LHCN-M2 (cell line): ENCODE data around the gene PANX2. TPM values are rescaled to one million over a fixed set of nuclear protein-coding genes. Genes with fewer than 3 reads are reported as not detected.
A peak's percentile ranks its signal among the peaks of the same experiment; 100 is the strongest.
"Not testable (repeated sequence)": the region's sequence is repeated elsewhere in the genome, so short reads cannot be mapped to it uniquely, and the experiment has no call there.

Experiments
- DNase-seq: peaks from one replicate; pipeline ENCODE4 v3.0.0-alpha.2; 2012; ENCODE audit warnings: low read depth
- polyA plus RNA-seq: library from polyadenylated mRNA; unstranded; fragments of >200 nt; gene quantifications from one replicate; pipeline ENCODE4 v1.2.1, GENCODE V29; 2012; ENCODE audit warnings: missing spikeins
- total RNA-seq: library from RNA; depleted of rRNA; stranded (reverse); fragments of >200 nt; gene quantifications from 2 replicates; pipeline ENCODE4 v1.2.3, GENCODE V29; 2014; rRNA removed

PANX2 gene, protein sequence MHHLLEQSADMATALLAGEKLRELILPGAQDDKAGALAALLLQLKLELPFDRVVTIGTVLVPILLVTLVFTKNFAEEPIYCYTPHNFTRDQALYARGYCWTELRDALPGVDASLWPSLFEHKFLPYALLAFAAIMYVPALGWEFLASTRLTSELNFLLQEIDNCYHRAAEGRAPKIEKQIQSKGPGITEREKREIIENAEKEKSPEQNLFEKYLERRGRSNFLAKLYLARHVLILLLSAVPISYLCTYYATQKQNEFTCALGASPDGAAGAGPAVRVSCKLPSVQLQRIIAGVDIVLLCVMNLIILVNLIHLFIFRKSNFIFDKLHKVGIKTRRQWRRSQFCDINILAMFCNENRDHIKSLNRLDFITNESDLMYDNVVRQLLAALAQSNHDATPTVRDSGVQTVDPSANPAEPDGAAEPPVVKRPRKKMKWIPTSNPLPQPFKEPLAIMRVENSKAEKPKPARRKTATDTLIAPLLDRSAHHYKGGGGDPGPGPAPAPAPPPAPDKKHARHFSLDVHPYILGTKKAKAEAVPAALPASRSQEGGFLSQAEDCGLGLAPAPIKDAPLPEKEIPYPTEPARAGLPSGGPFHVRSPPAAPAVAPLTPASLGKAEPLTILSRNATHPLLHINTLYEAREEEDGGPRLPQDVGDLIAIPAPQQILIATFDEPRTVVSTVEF
- 0.17 TPM in 1 of 2 replicates, not detected in the other for total RNA-seq
- polyA plus RNA-seq: 1.4 TPM

DNA sequence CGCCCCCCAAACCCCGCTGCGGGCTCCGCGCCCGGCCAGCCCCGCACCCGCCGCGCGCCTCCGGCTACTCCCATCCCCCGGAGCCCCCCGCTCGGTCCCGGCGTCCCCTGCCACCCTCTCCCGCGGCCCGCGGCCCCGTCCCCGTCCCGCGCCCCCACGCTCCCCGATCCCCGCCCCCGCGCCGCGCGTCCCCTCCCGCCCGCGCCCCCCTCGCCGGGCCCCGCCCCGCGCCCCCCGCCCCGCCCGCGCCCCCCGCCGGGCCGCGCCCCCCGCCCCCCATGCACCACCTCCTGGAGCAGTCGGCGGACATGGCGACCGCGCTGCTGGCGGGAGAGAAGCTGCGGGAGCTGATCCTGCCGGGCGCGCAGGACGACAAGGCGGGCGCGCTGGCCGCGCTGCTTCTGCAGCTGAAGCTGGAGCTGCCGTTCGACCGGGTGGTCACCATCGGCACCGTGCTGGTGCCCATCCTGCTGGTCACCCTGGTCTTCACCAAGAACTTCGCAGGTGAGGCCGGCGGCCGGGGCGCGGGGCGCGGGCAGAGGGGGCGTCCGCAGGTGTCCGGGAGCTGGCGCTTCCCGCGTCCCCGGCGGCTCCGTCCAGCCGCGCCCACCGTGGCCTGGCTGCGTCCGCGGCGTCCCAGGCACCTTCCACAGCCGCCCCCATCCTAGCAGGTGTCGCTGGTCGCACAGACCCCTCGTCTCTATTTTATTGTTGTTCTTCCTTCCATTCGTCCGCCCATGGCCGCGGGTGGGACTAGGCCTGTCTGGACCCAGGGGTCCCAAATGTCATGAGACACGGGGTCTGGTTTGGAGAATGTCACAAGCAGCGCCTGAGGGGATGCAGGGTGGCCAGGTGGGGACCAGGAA is at the start of gene PANX2:
TSS of gene PANX2 (plus strand) at position 279 of the 866 bp plus-strand sequence. CDS start at position 279, 0 bp downstream.
- DNase-seq: no peak

DNA sequence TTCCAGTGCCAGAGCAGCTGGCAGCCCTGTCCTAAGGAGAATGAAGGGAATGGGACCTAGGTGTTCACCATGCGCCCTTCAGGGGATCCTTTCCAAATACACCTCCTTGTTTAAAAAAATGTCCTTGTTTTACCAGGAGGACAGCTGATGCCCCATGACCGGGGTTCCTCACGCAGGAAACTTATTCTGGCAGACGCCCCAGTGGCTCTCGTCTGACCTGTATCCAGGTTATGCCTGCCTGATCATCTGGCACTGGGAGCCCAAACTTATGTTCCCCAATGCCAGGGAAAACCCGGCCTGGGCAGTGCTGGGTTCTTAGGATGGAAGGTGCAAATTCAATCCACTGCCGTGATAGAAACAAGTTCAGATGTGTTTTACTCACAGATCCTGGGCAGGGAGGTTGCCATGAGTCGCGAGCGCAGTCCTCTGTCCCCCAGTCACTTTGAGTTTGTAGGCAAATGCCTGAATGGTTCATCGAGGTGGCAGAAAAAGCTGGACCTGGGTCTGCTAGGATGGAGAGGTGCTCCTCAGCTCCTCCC is 49.3 kb upstream of the PANX2 start:
- no peak for DNase-seq

DNA sequence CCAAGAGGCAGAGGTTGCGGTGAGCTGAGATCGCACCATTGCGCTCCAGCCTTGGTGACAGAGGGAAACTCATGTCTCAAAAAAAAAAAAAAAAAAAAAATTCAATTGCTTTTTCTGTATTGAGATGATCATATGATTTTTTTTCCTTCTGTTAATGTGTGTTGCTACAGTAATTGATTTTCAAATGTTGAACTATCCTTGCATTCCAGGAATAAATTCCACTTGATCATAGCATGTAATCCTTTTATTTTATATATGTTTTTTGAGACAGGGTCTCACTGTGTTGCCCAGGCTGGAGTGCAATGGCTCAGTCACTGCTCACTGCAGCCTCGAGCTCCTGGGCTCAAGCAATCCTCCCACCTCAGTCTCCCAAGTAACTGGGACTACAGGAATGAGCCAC is 47.4 kb upstream of the PANX2 start:
- DNase-seq: no peak

DNA sequence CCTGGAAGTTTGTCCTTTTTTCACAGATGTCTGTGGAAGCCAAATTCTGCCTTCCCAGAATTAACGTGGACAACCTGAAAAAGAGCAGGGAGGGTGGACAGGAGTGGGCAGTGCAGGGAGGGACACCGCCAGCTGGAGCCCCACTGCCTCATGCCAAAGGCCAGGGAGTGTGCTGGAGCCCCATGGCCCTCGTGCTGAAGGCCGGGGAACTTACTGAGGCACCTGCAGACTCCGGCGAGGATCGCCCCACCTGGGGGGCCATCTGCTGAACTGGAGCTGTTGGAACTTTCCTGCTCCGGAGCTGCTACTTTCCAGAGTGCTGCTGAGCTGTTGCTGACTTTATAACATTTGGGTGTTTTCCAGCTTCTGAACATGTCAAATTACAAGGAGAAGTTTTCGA is 45.5 kb upstream of the PANX2 start:
- DNase-seq: no peak

DNA sequence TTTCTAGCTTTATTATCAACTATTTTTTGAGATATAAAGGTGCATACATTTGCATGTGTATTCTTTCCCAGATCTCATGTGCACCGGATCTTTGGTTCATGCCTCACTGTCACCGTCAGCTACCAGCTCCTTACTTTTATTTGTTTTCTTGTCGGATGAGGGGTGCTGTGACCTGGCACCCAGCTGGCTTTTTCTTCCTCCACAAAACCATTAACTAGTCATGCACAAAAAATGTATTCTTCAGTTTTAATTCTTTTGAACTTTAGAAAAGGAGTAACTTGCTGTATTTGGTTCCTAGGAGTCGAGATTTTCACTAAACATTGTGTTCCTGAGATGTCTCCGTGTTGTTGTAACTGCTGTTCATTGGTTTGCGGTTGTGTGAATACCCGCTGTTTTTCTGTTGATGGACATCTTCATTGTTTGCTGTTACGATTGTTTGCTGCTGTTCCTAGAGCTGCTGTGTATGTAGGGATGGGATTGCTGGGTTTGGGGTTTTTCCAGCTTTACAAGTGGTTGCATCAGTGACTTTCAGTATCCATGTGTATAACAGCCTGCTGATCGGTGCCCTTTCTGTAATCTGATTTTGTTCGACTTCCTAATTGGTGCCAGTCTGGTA is 41.3 kb upstream of the PANX2 start:
- DNase-seq: peak; percentile 14

DNA sequence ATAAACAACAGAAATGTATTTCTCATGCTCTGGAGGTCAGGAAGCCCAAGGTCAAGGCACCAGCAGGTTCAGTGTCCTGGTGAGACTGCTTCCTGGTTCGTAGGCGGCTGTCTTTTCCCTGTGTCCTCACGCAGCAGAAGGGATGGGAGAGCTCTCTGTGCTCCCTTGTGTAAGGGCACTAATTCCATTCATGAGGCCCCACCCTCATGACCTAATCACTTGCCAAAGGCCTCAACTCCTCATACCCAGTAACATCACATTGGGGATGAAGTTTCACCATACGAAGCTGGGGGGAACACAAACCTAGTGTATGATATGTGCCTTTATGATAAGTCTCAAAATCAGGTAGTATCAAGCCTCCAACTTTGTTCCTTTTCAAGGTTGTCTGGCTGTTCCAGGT is 38.6 kb upstream of the PANX2 start:
- no peak for DNase-seq

DNA sequence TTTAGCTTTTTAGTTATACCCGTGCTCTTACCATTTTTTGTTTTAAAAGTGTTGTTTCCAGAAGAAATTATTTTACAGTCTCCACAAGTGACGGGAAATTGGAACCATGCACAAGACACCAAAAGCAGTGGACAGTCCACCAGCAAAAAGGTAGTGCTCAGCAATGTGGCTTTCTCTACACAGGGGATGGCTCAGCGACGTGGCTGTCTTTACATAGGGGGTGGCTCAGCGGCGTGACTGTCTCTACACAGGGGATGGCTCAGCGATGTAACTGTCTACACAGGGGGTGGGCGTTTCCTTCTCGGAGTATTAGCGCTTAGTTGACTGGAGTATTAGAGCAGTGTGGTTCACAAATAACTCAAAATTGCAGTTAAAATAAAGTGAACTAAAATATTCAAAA is 36.0 kb upstream of the PANX2 start:
- no peak for DNase-seq

DNA sequence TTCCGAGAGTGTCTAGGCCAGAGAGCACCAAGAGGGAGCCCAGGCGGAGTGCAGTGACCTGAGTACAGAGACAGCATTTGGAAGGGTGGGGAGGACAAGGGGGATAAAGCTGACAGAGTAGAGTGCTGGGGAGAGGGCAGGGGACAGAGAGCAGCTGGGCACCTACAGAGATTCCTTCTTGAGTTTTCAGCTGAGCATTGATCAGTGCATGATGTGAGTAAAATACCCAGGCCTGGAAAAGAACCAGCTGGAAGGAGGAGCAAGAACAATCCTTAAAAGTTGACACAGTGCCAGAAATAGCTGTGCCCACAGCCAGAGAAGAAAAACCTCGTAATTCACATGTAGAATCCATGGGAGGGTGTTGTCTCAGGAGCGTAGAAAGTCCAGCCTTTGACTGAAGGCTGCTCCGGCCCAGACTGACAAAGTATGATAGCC is 33.9 kb upstream of the PANX2 start:
- DNase-seq: peak; percentile 12

DNA sequence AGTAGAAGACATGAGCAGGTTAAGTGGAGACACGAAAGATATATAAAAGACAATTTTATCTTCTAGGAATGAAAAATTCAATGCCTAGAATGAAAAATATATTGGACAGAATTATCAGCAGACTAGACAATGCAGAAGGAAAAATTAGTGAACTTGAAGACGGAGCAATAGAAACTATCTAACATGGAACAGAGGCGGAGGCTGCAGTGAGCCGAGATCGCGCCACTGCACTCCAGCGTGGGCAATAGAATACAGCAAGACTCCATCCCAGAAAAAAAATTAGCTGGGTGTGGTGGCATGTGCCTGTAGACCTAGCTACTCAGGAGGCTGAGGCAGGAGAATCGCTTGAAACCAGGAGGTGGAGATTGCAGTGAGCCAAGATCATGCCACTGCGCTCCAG is 33.3 kb upstream of the PANX2 start:
- DNase-seq: not testable (repeated sequence)

DNA sequence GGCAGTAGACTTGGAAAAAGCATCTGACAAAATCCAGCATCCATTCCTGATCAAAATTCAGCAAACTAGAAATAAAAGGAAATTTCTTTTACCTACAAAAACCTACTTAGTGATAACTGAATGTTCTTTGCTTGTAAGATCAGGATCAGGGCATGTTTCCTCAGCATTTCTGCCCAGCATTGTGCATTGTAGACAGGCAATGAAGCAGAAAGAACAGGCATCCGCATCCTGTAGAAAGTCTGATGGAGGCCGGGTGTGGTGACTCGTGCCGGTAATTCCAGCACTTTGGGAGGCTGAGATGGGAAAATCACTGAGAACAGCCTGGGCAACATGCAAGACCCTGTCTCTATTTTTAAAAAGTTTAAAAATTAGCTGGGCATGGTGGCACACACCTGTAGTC is 32.5 kb upstream of the PANX2 start:
- DNase-seq: no peak

DNA sequence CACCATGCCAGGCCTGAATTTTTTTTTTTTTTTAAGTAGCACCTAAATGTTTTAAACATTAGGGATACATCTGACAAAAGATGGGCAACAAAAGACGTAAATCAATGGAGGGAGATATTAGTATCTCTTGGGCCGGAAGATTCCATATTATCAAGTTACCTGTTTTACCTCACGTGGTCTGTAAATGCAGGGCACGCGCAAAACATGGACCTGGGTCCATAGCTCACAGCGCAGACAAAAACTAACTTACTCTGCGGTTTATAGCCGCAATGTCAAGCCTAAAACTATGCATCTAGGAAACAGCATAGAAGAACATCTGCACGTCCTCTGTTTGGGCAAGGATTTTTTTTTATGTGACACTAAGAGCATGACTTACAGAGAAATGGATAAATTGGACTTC is 31.5 kb upstream of the PANX2 start:
- DNase-seq: no peak

DNA sequence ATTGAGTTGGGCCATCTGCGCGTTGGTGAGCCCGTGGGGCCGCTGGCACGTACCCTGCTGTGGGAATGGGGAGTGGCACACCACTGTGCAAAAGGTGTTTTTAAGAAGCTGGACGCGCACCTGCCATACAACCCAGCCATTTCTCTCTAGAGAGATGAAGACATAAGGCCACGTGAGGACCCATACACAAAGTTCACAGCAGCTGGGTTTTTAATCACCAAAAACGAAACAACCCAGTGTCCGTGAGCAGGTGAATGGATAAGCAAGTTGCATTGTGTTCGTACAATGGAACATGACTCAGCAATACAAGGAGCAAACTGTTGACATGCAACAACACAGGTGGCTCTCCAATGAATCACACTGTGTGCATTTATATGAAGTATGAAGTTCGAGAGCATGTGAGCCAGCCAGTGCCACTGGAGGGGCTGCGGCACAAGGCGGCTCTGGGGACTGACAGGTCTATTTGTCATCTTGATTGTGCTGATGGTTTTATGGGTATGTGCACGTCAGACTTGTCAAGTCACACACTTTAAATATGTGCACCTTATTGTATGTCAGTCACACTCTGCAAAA is 30.6 kb upstream of the PANX2 start:
- no peak for DNase-seq

DNA sequence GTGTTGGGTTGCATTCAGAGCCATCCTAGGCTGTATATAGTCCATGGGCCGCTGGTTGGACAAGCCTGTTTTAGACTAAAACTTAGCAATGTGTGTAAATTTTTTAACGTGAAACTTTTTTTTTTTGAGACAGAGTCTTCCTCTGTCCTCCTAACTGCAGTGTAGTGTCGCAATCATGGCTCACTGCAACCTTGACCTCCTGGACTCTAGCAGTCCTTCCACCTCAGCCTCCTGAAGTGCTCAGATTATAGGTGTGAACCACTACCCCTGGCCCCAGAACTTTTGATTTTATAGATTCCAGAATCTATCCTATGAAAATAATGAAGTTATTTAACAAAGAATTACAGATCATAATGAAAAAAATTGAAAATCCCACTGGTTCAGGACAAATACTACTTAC is 29.9 kb upstream of the PANX2 start:
- DNase-seq: no peak

DNA sequence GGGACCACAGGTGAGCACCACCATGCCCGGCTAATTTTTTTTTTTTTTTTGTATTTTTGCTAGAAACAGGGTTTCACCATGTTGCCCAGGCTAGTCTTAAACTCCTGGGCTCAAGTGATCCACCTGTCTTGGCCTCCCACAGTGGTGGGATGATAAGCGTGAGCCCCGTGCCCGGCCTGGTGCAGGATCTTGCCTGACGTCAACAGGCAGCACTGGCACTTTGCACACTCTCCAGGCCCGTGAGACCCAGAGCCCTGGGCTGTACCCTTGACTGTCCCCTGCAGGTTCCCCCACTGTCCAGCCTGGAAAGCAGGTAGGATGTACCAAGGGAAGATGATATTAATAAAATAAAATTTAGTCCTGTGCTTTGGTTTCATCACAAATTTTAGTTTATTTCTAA is 29.1 kb upstream of the PANX2 start:
- DNase-seq: no peak

DNA sequence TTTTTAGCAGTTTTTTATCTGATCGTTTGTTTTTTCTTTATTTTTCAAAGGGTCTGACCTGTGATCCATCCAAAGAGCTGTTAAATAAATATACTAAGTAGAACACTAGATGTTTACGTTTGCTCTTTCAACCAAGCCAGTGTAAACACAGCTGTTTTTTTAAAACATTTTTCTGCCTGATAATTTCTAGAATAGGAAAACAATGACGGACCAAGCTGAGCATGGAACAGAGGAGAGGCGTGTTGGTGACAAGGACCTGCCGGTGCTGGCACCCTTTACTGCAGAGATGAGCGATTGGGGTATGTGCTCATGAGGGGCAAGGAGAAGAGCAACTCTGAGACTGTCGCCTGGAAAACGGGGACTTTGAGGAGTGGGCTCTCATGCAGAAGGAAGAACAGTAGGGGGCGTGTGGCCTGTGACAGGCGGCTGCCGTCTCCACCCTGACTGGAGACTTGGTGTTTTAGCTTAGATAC is 28.6 kb upstream of the PANX2 start:
- DNase-seq: no peak

DNA sequence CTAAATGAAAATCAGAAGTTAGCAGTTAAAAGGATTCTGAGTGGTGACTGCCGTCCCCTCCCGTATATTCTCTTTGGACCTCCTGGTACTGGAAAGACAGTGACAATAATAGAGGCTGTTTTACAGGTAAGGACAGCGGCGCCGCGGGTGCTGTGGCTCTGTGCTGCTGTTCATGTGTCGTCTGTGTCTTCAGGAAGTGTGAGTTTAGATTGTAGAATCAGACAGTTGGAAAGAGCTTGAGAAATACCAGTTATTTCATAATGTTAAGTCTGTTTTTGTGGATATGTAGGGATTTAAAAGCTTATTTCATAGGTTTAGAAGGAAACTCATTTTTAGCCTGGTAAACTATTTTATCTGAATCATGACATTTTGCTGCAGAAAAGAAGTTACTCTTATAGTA is 27.4 kb upstream of the PANX2 start:
- DNase-seq: no peak

DNA sequence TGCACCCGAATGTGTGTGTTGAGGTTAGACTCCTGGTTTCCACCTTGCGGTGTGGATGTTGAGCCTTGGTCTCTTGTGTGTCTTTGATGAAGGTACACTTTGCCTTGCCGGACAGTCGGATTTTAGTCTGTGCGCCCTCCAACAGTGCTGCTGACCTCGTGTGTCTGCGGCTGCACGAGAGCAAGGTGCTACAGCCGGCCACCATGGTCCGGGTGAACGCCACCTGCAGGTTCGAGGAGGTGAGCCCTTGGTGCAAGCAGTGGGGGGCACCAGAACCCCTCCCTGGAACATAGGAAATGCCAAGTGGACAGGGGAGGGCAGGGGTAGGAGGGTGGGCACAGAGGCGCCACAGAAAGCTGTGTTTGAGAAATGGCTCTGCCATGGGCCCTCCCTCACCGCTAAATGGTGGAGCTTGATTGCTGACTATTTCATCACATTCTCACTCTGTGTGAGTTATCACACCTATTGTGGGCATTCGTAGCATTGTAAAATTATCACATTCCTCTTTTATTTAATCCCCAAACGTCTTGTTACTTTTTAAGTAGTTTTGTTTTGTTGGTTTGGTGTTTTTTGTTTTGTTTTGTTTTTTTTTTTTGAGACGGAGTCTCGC is 26.4 kb upstream of the PANX2 start:
- no peak for DNase-seq

DNA sequence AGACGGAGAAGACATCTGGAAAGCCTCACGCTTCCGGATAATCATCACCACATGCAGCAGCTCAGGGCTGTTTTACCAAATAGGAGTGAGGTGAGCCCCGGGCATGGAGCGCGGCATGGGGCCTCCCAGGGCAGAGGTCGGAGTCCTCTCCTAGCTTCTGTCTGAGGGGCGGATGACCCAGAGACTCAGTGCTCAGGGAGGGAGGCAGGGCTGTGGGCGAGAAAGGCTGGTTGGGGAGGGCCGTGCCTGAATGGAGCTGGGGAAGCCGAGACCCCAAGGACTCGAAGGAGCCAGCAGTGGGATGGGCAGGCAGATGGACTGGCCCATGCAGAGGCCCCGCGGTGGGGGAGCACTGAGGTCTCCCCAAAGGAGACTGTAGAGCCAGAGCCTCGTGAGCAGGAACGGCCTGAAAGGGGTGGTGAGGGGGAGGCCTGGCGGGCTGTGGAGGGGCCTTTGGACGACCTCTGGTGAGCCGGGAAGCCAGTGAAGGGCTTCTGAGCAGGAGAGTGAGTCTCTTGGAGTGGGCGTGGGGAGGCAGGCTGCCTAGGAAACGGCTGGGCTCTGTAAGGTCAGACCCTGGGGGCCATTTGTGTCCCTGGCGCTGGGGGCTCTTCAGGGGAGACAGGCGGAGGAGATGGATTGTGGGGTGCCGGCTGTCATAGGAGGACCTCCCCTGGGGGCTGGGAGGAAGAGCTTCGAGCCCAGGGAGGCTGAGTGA is 24.7 kb upstream of the PANX2 start:
- DNase-seq: no peak

DNA sequence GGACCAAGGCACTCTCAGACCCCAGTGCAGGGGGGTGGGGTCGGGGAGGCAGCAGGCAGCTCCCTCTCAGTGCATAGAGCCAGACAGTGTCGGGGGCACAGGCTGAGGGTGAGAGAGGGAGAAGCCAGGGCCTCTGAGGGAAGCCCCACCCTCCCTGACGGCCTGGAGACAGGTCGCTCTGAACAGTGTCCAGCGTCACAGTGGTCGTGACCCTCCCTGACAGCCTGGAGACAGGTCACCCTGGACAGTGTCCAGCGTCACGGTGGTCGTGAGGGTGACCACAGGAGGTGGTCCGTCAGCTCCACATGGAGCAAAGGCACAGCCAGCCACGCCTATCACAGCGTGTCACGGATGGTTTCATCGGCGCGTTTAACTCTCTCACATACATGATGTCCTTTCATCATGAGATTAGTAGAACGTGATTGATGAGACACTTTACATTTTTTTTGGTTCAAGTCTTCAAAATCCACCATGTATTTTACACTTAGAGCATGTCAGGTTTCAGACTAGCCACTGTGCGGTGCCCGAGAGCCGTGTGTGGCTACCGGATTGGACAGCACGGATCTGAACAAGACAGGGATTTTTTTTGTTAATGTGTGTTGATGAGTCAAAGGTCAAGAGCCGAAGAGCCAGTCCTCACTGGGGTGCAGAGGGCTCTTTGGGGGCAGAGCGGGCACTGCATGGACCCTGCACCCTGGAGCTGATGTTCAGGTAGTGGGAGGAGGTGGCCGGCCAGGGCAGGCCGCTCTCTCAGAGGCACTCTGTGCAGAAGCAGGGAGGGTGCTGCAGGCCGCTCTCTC is 23.9 kb upstream of the PANX2 start:
- DNase-seq: peak; percentile 68
